Lung (tissue), 12 donors: ENCODE data around the gene GRB14. TPM values are rescaled to one million over a fixed set of nuclear protein-coding genes. Genes with fewer than 3 reads are reported as not detected.

Source experiments
- ATAC-seq: fragments of 200-7000 bp; cut with Tn5 transposase; one replicate; pipeline ENCODE4 v1.9.1; 2020; ENCODE audit warnings: moderate number of reproducible peaks; ENCODE audit not compliant: insufficient read depth, low FRiP score
- DNase-seq, 3 donors: peaks; one replicate each; pipeline ENCODE4 v3.0.0-alpha.2; 2013 to 2017
- H3K27ac ChIP-seq, 2 donors: one replicate each; pipeline ENCODE4 v1.5.1; 2013; ENCODE audit warnings: mild to moderate bottlenecking in 2 of 2, moderate library complexity in 2 of 2, control low read depth in 1 of 2, inconsistent platforms in 1 of 2, low read depth in 1 of 2, low read length in 1 of 2
- H3K27me3 ChIP-seq, 3 donors: one replicate each; pipeline ENCODE4 v1.5.1; 2013; ENCODE audit warnings: low read length in 2 of 3; ENCODE audit not compliant: control insufficient read depth in 3 of 3, insufficient read depth in 3 of 3
- H3K36me3 ChIP-seq, 4 donors: one replicate each; pipeline ENCODE4 v1.5.1; 2013; ENCODE audit warnings: low read length in 4 of 4, mild to moderate bottlenecking in 1 of 4, moderate library complexity in 1 of 4; ENCODE audit not compliant: control insufficient read depth in 4 of 4, insufficient read depth in 4 of 4
- H3K4me1 ChIP-seq, 5 donors: one replicate each; pipeline ENCODE4 v1.5.1; 2013; ENCODE audit warnings: low read length in 5 of 5, mild to moderate bottlenecking in 2 of 5, moderate library complexity in 1 of 5; ENCODE audit not compliant: control insufficient read depth in 5 of 5, insufficient read depth in 5 of 5
- H3K4me3 ChIP-seq: one replicate; pipeline ENCODE4 v1.5.1; 2013; ENCODE audit warnings: mild to moderate bottlenecking, control low read depth, moderate library complexity
- H3K9ac ChIP-seq, 2 donors: one replicate each; pipeline ENCODE4 v1.5.1; 2013; ENCODE audit warnings: low read length in 2 of 2, control low read depth in 1 of 2; ENCODE audit not compliant: insufficient read depth in 1 of 2
- H3K9me3 ChIP-seq, 4 donors: one replicate each; pipeline ENCODE4 v1.5.1; 2013; ENCODE audit warnings: low read length in 3 of 4, mild to moderate bottlenecking in 1 of 4, moderate library complexity in 1 of 4; ENCODE audit not compliant: control insufficient read depth in 4 of 4, insufficient read depth in 3 of 4
- WGBS, 2 donors: extraction: QIAGEN DNeasy Blood & Tissue Kit; methylation state at CpG; one replicate each; pipeline ENCODE4 v1.1.7; 2013; 5-methylcytosine and 5-hydroxymethylcytosine counted together
- polyA plus RNA-seq, 2 donors: library from polyadenylated mRNA; stranded (reverse); fragments of 200-250 nt; gene quantifications; one replicate each; pipeline ENCODE4 v1.2.1, GENCODE V29; 2013
- total RNA-seq, 2 donors: library from RNA; depleted of rRNA in 1 of 2; stranded (reverse); fragments of >200 nt in 1 of 2; gene quantifications; one replicate each; pipeline ENCODE4 v1.2.1, GENCODE V29; 2014 to 2021
- TF ChIP-seq, protein P1 (sequence below): IDR thresholded peaks from 2 replicates; pipeline ENCODE4 v1.5.1; 2012; ENCODE audit warnings: mild to moderate bottlenecking; ENCODE audit errors: control extremely low read depth, extremely low read depth
- donor health status: control.
- donor health status: control.
- donor health status: Bipolar disorder and iron deficiency.
- donor health status: healthy.
- donor health status: DM: yes; HTN: yes; CAD: no.

Gene GRB14
- total and polyA plus RNA-seq, 4 donors = 1.1 to 20.2 (median 5.2) TPM

DNA sequence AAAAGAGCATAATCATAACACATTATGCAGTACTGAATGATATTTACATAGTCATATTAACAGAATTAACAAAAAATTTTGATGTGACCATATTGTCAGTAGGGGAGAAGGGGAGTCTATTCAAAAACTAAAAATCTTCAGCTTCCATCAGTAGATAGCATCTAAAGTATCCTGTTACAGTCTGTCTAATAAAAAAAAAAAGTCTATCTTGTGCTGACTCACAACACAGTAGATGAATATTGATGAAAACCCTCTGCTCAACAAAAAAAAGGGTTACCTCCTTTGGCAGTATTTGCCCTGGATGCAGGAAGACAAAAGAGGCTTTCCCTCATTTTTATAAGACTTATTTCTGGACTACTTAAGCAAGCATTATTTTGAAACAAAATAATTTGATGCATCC, 27.3 kb downstream of the GRB14 start:
- DNase-seq (no peak), ATAC-seq (no peak)
- Histone ChIP-seq H3K4me3 (no peak overlapping the region), H3K9ac (no peak overlapping the region), H3K36me3 (no peaks in the 10 kb centered on the region), H3K9me3 (no peaks in the 10 kb centered on the region), H3K4me1 (no peaks in the 10 kb centered on the region), H3K27ac (no peak overlapping the region), H3K27me3 (no peaks in the 10 kb centered on the region)
- TF ChIP-seq, protein P1, sequence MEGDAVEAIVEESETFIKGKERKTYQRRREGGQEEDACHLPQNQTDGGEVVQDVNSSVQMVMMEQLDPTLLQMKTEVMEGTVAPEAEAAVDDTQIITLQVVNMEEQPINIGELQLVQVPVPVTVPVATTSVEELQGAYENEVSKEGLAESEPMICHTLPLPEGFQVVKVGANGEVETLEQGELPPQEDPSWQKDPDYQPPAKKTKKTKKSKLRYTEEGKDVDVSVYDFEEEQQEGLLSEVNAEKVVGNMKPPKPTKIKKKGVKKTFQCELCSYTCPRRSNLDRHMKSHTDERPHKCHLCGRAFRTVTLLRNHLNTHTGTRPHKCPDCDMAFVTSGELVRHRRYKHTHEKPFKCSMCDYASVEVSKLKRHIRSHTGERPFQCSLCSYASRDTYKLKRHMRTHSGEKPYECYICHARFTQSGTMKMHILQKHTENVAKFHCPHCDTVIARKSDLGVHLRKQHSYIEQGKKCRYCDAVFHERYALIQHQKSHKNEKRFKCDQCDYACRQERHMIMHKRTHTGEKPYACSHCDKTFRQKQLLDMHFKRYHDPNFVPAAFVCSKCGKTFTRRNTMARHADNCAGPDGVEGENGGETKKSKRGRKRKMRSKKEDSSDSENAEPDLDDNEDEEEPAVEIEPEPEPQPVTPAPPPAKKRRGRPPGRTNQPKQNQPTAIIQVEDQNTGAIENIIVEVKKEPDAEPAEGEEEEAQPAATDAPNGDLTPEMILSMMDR = no peak

DNA sequence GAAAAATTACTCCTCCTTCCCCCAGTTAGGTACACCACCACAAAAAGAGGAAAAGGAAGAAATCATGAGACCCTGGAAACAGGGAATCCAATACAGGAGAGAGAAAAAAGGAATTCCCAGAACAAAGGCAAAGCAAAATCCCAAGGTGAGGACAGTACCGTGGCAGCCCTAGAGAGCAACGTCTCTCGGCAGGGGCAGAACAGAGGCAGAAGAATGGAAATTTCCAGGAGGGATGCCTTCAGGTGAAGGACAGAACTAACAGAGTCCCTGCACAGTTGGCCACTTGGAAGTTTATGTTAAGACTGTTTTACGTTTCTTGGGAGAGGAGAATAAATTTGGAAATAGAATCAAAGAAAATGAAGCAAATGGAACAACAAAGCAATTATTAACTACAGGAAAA, 27.7 kb downstream of the GRB14 start:
- Histone ChIP-seq H3K4me1 (no peaks in the 10 kb centered on the region), H3K4me3 (no peak overlapping the region), H3K27me3 (no peaks in the 10 kb centered on the region), H3K27ac (no peak overlapping the region), H3K9me3 (no peaks in the 10 kb centered on the region), H3K9ac (no peak overlapping the region), H3K36me3 (no peaks in the 10 kb centered on the region)
- 76 to 77% methylated on average over 4 of the region's 4 CpGs for WGBS, 2 donors
- TF ChIP-seq, protein P1 = no peak
- DNase-seq (no peak), ATAC-seq (no peak)

DNA sequence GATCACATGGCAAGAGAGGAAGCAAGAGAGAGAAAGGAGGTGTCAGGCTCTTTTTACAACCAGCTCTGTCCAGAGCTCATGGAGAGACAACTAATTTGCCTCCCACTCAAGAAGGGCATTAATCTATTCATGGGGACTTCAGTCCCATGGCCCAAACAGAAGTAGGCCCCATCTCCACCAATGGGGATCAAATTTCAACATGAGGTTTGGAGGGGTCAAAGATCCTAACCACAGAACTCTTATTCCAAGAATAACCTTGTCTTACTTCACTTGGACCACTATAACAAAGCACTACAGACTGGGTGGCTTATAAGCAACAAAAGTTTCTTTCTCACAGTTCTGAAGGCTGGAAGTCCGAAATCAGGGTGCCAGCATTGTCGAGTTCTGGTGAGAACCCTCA, 31.8 kb downstream of the GRB14 start:
- Histone ChIP-seq H3K4me1 (no peaks in the 10 kb centered on the region), H3K27me3 (no peaks in the 10 kb centered on the region), H3K9ac (no peak overlapping the region), H3K9me3 (no peaks in the 10 kb centered on the region), H3K36me3 (no peaks in the 10 kb centered on the region), H3K27ac (no peak overlapping the region), H3K4me3 (no peak overlapping the region)
- ATAC-seq = no peak
- TF ChIP-seq, protein P1 = no peak
- no peak for DNase-seq
- WGBS, 2 donors = 90 to 93% methylated on average over 2 of the region's 2 CpGs

DNA sequence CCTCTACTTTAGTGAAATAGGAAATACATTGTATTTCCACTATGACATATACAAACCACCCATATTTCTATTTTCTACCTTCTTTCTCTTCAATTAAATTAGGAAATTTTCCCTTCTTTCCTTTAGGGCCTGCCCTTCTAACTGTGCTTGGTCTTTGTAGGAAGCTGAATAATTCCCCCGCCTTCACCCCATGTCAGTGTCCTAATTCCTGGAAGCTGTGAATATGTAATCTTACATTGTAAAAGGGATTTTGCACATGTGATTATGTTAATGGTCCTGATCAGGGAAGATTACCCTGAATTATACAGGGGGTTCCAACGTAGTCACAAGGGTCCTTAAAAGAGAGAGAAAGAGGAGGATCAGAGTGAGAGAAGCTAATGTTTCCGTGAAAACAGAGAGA, 40.2 kb downstream of the GRB14 start:
- H3K27ac ChIP-seq = no peak overlapping the region
- no peaks in the 10 kb centered on the region for H3K27me3 ChIP-seq

More for the DNA sequence above, 40.2 kb downstream of the GRB14 start:
- no peaks in the 10 kb centered on the region for H3K4me1 ChIP-seq
- 86 to 87% methylated on average over 3 of the region's 3 CpGs for WGBS, 2 donors
- no peak overlapping the region for H3K9ac ChIP-seq
- TF ChIP-seq, protein P1 = no peak
- H3K4me3 ChIP-seq = no peak overlapping the region
- no peaks in the 10 kb centered on the region for H3K36me3 ChIP-seq
- no peaks in the 10 kb centered on the region for H3K9me3 ChIP-seq
- DNase-seq (no peak), ATAC-seq (no peak)
